ENCODE results near the gene ADGRG1.

Gene ADGRG1

GRCh38 chr16:57598437-57598836, 30.0 kb upstream of the ADGRG1 start:
- no peak for TF ChIP-seq ZFX (IDR thresholded peaks at IDR 0.05; ENCODE audit: borderline replicate concordance)
- no peak for TF ChIP-seq CTCF (IDR thresholded peaks at IDR 0.05)
- no peak overlapping the region for H3K27ac ChIP-seq

- no peak for TF ChIP-seq ZFX (IDR thresholded peaks at IDR 0.05; ENCODE audit: borderline replicate concordance)
- peak; percentile 95 for TF ChIP-seq CTCF (IDR thresholded peaks at IDR 0.05)
- H3K27ac ChIP-seq = no peak overlapping the region
These were observed 28.2 kb upstream of the ADGRG1 start for GRCh38 chr16:57600048-57600835.

GRCh38 chr16:57600952-57601580, 27.4 kb upstream of the ADGRG1 start:
- TF ChIP-seq ZFX (IDR thresholded peaks at IDR 0.05; ENCODE audit: borderline replicate concordance) (no peak), CTCF (IDR thresholded peaks at IDR 0.05) (no peak)
- H3K27ac ChIP-seq = no peak overlapping the region

GRCh38 chr16:57601801-57602478, 26.5 kb upstream of the ADGRG1 start:
- no peak overlapping the region for H3K27ac ChIP-seq
- no peak for TF ChIP-seq CTCF (IDR thresholded peaks at IDR 0.05)
- no peak for TF ChIP-seq ZFX (IDR thresholded peaks at IDR 0.05; ENCODE audit: borderline replicate concordance)

- TF ChIP-seq ZFX (IDR thresholded peaks at IDR 0.05; ENCODE audit: borderline replicate concordance) = no peak
- TF ChIP-seq CTCF (IDR thresholded peaks at IDR 0.05) = no peak
- no peak overlapping the region for H3K27ac ChIP-seq
These were observed 25.1 kb upstream of the ADGRG1 start for GRCh38 chr16:57603115-57604024.

GRCh38 chr16:57604177-57604576, 24.3 kb upstream of the ADGRG1 start:
- H3K27ac ChIP-seq = no peak overlapping the region
- no peak for TF ChIP-seq ZFX (IDR thresholded peaks at IDR 0.05; ENCODE audit: borderline replicate concordance)
- no peak for TF ChIP-seq CTCF (IDR thresholded peaks at IDR 0.05)
